Neural progenitor cell (in vitro differentiated cells): ENCODE results near the gene RAC2.

Experiments
- EZH2 ChIP-seq: fragments of 200-600 bp; sonication (generic); IDR thresholded peaks from 2 replicates; pipeline ENCODE4 v1.6.1; 2017; ENCODE audit warnings: antibody characterized with exemption, mild to moderate bottlenecking, moderate library complexity
- TF ChIP-seq, protein P1 (sequence below): fragments of 200-600 bp; sonication (generic); IDR thresholded peaks from 2 replicates; pipeline ENCODE4 v1.5.1; 2017; ENCODE audit warnings: antibody characterized with exemption, mild to moderate bottlenecking

DNA sequence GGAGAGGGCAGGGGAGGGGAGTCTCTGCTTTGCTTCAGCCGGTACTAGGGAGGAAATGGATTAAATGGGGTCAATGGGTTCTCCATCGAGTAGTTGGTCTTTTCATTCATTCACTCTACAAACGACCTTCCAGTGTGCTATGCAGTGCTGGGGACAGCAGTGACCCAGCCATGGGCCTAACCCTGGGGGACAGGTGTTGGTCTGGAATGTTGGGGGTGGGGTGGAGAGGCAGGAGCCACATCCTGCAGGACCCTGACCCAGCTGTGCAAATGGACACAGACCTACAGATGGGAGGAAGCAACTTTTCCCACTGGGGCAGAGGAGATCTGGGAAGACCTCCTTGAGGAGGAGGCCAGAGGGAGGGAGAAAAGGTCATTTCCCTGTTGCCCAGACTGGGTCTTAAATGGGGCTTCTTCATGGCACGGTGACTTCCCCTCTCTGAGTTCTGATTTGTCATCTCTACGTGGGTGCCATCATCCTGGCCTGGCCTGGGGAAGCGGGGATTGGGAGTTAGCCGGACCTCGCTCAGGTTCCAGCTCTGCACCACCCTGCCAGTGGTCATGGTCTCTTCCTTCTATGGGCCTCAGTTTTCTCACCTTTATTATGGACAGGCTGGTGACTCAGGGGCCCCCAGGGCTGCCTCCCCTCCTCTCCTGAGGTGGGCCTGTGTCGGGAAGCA, 40.2 kb upstream of the RAC2 start:
- TF ChIP-seq, protein P1, sequence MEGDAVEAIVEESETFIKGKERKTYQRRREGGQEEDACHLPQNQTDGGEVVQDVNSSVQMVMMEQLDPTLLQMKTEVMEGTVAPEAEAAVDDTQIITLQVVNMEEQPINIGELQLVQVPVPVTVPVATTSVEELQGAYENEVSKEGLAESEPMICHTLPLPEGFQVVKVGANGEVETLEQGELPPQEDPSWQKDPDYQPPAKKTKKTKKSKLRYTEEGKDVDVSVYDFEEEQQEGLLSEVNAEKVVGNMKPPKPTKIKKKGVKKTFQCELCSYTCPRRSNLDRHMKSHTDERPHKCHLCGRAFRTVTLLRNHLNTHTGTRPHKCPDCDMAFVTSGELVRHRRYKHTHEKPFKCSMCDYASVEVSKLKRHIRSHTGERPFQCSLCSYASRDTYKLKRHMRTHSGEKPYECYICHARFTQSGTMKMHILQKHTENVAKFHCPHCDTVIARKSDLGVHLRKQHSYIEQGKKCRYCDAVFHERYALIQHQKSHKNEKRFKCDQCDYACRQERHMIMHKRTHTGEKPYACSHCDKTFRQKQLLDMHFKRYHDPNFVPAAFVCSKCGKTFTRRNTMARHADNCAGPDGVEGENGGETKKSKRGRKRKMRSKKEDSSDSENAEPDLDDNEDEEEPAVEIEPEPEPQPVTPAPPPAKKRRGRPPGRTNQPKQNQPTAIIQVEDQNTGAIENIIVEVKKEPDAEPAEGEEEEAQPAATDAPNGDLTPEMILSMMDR: no peak
- no peak for TF ChIP-seq EZH2
